SKM-1 (cell line): ENCODE data around the gene GLI3.

ENCODE experiments used
- DNase-seq: peaks from one replicate; lab custom pipeline; 2025; ENCODE audit not compliant: unreplicated experiment; lab: John Stamatoyannopoulos, UW

Gene GLI3

DNA sequence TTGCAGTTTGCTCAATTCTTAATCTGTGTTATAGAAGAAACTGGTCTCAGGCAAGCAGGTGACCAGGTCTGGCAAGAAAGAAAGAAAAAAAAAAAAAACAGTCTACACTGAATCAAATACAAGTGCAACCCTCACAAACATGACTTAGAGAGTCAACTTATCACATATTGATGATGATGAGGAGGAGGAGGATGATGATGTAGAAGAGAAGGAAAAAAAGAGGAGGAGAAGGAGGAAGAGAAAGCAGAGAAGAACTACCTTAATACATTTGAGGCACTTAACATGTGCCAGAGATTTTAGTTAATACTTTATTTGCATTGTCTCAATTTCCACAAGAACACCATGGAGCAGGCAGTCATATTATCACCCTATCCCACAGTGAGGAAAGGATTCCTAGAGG, 91.5 kb downstream of the GLI3 start:
- DNase-seq, result no peak

DNA sequence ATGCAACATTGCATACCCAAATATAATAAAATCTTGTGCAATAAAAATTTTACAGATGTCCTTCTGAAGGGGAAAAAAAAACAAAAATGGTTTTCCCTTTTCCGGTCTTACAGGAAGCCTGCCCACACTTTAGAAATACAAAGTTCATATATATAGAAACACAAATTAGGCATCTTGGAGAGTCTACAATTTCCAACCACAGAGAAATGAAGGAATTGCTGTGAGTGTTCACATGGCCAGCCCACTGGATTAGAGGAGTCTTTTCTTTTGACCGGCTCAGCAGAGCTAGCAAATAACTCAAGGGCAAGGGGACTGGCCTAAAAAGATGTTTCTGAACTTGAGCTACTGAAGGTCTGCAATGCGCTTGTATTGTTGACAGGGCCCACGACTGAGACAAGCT, 92.4 kb downstream of the GLI3 start:
- DNase-seq, result no peak

- DNase-seq, result no peak
Measured at GRCh38 chr7:42143711-42144600, 93.1 kb downstream of the GLI3 start.

GRCh38 chr7:42142089-42142488, 94.9 kb downstream of the GLI3 start:
- no peak for DNase-seq

- no peak for DNase-seq
Measured at GRCh38 chr7:42139751-42140150, 97.3 kb downstream of the GLI3 start.

DNA sequence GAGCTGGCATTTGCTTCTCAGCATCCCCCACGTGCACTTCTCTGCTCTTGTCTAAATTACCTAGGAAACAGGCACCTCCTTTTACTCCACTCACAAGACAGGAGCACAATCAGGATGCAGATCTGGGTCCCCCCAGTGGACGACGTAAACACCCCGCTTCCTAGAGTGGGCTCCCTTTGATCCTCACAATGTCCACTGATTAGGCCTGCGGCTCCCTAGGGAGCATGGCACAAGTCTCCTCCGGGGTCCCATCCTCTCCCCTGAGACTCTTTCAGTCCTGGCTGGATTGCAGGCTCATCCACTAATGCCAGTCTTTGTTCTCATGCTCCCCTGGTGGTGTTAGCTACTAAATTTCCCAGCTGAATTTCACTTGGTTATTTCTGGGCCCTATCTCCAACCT, 98.3 kb downstream of the GLI3 start:
- DNase-seq, result no peak

DNA sequence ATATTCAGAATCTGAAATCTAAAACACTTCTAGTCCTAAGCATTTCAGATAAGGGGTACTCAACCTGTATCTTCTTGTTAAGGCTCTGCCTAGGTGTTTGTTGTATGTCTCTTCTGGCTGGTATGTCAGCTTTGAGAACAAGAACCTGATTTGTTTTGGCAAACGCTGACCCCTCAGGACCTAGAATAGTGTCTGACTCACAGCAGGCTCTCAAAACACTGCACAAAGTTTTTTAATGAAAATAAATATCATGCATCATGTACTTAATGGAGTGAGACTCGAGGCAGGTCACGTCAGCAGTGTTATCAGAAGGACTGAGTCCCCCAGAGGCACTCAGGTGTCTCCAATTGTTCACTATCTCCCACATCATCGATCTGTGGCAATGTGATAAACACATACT, 99.1 kb downstream of the GLI3 start:
- no peak for DNase-seq

- DNase-seq, result no peak
Measured at GRCh38 chr7:42137431-42137830, 99.6 kb downstream of the GLI3 start.

DNA sequence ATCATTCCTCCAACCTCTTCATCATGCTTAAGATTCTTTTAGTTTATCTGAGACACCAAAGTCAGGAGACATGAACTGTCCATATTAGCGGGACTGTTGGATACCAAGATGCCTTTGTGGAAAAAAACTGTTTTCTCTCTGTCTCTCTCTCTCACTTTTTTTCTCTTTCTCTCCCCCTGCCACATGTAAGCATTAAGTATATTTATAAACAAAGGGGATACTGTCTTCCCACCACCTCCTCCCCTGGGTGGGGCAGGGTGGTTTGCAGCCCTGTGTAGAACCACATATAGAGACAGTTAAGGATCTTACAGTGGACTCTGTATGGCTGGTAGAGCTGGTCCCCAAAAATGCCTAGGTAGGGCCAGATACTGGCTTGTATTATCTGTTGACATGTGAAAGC, 101.3 kb downstream of the GLI3 start:
- no peak for DNase-seq

DNA sequence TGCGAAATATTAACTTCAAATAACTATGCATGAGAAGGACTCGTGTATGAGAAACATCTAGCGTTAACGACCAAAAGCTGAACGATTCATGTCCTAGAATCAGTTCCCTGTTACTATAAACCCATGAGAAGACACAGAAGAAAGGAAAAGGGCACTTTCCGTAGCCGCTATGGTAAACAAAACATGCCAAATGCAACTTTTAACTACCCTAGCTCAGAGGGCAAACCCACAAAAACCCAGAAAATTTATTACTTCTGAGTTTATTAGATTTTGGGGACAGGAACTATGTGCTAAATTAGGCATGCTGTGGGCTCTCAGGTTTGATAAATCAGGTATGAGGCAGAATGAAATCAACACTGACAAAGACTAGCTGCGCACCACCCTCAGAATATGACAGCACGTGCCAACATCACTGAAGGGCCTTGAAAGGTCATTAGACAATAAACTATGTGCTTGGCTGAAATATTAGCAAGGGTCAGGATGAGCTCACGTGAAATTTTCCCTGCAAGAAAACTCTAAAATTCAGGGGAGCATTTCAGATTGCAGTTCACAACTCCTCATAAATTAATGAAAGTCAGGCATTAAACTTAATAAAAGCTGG, 102.6 kb downstream of the GLI3 start:
- no peak for DNase-seq

GRCh38 chr7:42133321-42133720, 103.7 kb downstream of the GLI3 start:
- no peak for DNase-seq

GRCh38 chr7:42128703-42129102, 108.3 kb downstream of the GLI3 start:
- DNase-seq, result no peak

DNA sequence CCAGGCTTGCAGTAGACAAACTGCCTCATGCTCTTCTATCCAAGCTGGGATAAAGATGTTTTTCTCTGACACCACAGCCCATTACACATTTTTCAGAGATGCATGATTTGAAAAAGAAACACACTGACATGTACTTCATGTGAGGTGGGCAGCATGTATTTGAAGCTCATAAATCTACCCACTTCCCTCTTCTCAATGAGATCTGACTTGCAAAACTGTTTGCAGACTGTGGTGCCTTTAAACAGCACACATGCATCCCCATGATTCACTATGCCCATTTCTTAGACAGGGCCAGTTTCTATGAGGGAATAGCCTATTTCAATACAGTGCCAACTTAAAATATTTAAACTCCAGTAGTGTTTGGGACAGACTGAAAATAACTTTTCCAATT, 109.8 kb downstream of the GLI3 start:
- no peak for DNase-seq

GRCh38 chr7:42126475-42127231, 110.4 kb downstream of the GLI3 start:
- DNase-seq, result no peak

GRCh38 chr7:42125321-42125720, 111.7 kb downstream of the GLI3 start:
- DNase-seq, result no peak

DNA sequence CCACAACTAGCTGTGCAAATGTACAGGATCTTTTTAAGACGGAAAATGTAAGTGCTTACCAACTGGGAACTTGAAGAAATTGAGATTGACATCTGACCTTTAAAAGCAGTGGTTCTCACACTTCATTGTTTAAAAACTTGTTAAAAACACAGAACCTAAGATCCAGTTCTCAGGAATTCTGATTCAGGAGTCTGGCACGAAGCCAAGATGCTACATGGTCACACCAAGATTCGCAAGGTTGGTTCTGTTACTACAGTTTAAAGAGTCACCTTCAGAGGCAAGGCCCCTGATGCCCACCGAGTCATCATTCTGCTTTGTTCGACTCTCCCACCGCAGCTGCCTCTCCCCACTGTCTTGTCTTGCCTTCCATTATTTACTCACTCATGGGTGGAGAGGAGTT, 113.3 kb downstream of the GLI3 start:
- no peak for DNase-seq

- DNase-seq, result no peak
Measured at GRCh38 chr7:42120191-42120590, 116.8 kb downstream of the GLI3 start.

- no peak for DNase-seq
Measured at GRCh38 chr7:42117201-42117600, 119.8 kb downstream of the GLI3 start.

GRCh38 chr7:42115795-42116194, 121.2 kb downstream of the GLI3 start:
- no peak for DNase-seq

DNA sequence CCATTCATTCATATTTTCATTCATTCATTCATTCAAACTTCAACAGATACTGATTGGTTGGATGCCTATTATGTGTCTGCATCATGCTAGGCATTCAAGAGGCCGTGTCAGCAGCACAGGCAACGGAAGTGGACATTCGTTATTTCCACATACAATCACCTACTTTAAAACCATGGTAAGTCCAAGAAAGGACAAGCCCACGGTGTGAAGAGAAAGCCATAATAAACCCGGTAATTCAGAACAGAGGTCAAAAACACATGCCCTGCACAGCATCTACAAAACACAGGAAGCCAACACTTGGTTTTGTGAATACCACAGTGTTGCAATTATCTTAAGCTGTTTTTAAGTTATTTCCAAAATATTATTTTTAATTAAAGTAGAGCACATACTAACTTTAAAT, 126.7 kb downstream of the GLI3 start:
- no peak for DNase-seq

DNA sequence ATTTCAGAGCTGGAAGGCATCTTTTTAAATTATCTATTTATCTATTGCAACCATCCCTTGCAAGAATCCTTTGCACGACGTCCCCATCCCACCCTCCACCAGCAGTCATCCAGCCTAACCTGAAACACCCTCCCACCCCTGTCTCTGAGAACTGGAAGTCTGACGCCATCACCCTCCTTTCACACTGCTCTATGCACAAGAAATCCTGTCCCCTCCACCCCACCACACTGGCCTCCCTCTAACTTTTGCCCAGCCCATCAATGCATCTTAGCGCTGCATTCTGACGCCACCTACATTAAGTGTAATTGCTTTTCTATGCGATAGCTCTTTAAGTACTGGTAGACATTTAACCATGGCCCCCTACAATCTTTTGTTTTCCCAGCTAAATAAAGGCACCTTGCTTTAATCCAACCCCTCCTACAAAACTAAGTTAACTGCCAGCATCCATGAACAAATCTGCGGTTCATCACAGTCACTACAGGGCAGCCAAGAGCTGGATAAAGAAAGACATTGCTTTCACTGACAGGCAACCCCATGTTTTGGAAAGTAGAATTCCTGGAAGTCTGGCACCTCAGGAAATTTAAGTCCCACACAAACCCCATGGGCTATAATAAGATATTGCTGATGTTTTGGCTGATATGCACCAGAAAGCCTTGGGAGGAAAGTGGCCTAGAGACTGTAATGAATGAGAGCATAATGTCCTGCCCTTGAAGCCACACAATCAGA, 128.0 kb downstream of the GLI3 start:
- no peak for DNase-seq
